HG03575 (cell line): ENCODE data around the gene MSH3.

Experiments
- ATAC-seq: cut with Tn5 transposase; IDR thresholded peaks from one replicate; pipeline ENCODE4 v1.9.1; 2021; ENCODE audit not compliant: unreplicated experiment, insufficient number of reproducible peaks, low FRiP score; ENCODE audit errors: extremely low read depth

The MSH3 gene

DNA sequence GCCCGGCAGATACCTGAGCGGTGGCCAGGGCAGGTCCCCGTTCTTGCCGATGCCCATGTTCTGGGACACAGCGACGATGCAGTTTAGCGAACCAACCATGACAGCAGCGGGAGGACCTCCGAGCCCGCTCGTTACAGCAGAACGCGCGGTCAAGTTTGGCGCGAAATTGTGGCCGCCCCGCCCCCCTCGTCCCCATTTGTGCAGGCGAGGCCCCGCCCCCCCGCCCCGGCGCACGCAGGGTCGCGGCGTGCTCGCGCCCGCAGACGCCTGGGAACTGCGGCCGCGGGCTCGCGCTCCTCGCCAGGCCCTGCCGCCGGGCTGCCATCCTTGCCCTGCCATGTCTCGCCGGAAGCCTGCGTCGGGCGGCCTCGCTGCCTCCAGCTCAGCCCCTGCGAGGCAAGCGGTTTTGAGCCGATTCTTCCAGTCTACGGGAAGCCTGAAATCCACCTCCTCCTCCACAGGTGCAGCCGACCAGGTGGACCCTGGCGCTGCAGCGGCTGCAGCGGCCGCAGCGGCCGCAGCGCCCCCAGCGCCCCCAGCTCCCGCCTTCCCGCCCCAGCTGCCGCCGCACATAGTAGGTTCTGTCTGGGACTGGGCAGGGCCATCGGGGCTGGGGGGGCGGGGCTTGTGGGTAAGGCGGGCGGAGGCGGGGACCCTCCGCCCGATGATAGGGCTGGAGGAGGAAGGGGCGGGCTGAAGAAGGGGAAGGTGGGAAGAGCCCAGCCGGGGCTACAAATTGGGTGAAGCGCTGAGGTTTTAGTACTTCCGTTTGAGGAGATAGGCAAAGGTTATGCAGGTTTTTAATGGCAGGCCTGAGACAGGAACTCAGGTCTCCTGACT lies at the start of gene MSH3, which contains the start of gene DHFR:
MSH3 (plus strand) TSS at position 262 of the 840 bp plus-strand sequence; CDS start at position 338, 76 bp downstream.
DHFR (minus strand) TSS at position 593 of the 840 bp plus-strand sequence; CDS start at position 99, 494 bp downstream.
- ATAC-seq, result no peak

DNA sequence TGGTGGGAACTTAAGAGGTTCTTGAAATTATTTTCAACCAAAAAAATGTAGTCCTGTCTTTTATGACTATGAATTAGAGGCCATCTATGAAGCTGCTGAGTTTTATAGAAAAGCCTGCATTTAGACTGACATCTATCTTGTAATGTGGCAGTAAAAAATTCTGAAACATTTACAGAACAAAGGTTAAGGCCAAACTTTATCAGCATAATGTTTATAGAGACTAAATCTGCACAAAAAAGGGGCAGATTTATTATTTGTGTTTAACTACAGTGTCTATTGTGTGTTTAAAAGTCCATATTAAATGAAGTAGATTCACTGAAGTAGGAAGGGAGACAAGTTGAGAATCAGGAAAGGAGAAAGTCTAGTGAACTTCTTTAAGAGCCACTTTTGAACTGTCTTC lies 47.1 kb upstream of the MSH3 start:
- no peak for ATAC-seq

DNA sequence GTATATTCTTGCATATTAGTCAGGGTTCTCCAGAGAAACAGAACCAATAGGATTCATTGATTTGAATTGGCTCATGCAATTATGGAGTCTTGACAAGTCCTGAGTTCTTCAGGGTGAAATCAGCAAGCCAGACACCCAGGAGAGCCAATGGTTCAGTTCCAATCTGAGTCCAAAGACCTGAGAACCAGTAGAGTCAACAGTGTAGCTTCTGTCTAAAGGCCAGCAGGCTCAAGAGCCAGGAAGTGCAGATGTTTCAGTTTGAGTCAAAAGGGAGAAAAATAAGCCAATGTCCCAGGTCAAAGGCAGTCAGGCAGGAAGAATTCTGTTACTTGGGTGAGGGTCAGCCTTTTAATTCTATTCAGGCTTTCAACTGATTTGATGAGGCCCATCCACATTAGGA lies 46.6 kb upstream of the MSH3 start:
- no peak for ATAC-seq

DNA sequence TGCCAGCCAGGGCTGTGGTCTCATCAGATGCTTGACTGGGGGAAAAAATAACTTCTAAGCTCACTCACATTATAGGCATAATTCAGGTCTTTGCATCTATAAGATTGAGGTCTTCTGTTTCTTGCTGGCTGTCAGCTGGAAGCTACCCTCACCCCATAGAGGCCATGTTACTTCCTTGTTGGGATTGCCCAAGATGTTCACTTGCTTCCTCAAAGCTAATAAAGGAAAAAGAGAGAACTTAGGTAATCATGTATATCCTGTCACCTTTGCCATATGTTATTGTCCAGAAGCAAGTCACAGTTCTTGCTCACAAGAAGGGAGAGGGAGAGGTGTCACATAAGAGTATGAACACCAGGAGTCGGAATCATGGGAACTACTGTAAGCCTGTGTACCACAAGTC lies 45.7 kb upstream of the MSH3 start:
- ATAC-seq, result no peak

DNA sequence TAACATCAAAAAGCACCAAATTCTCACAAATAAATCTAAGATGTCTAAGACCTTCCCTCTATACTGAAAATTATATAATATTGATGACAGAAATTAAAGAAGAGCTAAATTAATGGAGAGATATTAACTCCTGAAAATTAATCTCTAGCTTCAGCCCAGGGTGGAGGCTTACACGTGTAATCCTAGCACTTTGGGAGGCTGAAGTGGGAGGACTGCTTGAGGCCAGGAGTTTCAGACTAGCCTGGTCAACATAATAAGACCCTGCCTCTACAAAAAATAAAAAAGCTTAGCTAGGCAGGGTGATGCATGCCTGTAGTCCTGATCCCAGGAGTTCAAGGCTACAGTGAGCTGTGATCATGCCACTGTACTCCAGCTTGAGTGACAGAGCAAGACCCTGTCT lies 44.8 kb upstream of the MSH3 start:
- no peak for ATAC-seq

DNA sequence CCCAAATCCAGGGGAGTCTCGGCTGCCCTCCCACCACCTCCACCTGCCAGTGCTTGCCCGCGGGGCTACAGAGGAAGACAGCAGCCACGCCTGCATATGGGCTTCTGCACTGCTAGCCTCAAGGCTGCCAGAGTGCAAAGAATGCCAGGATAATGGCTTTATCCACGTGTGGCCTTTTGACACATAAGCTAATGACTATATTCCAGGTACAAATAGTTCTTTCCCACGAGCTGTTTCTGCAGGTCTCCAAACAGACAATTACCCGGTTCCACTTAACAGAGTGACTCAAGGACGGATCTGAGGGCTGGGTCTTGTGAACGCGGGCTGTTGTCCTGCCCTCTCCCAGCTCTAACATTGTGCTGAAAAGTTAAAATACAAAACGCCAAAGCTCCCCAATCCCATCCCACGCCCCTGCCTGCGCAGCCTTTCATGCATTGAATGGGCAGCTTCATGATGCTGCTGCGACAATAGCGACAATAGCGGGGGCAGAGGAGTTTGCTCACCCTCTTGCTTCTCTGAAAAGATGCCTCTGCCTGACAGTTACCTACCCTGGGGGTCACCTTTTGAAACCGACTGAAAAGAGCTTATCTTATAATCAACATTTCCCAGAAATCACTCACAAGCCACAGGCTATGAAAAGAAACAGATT lies 39.1 kb upstream of the MSH3 start:
- no peak for ATAC-seq

DNA sequence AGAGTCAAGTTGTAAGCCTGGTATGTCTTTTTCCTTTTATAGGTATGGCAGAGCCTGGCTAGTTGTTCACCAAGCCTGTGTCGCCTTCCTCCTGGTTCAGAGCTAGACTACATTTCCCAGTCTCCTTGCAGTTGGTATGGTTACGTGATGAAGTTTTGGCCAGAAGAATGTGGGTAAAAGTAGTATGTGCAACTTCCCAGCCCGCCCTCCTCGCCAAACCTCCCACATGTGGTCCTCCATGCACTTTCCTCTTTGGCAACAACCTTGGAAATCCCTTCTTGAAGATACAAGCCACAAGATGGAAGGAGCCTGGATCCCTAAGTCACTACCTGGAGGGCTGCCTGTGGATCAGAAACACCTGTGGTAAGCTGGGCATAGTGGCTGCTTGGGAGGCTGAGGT lies 36.0 kb upstream of the MSH3 start:
- ATAC-seq, result no peak

DNA sequence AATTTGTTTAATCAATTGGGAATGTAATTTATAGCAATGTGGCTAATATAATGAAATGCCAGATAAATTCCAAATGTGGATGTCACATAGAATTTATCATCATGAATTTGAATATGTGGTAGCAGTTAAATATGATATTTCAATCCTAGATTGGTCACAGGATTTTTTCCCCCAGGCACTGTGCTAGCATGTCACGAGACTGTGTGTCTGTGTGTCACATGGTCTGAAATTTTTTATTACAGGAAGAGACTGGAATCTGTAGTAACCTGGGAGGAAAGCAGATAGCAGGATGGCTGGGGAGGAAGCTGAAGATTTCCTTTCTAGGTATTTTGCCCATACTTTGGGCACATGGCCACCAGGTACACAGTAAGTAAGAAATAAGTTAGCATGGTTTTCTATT lies 35.4 kb upstream of the MSH3 start:
- ATAC-seq, result no peak

DNA sequence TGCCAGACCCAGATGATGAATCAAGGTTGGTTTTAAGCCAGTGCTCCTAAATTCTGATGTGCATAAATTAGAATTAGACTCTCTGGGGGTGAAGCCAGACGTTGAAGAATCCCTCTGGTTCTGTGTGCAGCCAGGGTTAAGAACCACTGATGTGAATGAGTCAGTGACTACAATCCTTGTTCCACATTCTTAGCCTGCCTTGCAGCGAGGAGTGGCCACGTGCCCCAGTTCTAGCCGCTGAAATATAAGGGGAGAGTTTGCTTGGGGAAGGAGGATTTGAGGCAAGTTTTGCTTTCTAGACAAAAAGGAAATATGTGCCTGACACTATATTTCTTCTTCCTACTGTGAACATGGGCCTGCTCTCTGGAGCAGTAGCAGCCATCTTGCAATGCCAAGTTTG lies 34.2 kb upstream of the MSH3 start:
- ATAC-seq, result no peak

DNA sequence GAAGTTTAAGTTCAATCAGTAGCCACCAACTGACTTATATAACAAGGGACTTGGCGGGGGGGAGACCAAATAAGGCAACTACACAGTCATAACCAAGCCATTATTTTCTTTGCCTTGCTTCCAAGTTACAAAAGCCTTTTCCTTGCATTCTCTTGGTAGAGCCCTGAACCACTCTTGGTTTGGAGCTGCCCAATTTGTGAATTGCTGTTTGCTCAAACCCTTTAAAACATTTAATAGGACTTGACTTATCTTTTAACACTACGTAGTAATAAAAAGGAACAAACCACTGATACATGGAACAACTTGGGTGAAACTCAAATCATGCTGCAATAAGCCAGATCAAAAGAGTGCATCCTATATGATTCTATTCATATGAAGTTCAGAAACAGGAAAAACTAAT lies 31.7 kb upstream of the MSH3 start:
- ATAC-seq, result no peak

DNA sequence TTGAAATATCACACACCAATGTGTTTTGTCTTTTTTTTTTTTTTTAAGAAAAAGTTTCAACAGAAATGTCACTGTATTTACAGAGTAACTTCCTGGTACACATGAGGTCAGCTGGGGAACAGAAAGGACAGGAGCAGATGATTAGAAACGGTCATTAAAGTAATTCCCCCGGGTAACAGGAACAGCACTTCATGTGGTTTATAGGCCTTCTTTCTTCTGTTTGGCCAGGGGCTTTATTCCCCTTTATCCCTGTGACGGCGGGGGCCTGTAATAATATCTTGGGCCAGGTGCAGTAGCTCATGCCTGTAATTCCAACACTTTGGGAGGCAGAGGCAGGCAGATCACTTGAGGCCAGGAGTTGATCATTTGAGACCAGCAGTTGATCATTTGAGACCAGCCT lies 30.5 kb upstream of the MSH3 start:
- ATAC-seq, result no peak

DNA sequence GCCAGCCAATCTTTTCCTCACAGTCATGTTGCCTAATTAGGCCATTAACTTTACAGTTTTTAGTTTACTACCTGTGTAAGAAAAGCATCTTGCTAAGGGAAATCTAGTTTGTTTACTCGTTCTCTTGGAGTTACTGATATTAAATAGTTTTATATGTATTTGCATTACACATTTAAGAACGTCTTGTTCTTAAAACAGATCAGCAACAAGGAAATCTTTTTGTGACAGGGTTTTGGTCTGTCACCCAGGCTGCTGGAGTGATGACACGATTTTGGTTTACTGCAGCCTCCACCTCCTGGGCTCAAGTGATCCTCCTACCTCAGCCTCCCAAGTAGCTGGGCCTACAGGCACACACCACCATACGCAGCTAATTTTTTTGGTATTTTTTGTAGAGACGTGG lies 29.2 kb upstream of the MSH3 start:
- ATAC-seq, result no peak

DNA sequence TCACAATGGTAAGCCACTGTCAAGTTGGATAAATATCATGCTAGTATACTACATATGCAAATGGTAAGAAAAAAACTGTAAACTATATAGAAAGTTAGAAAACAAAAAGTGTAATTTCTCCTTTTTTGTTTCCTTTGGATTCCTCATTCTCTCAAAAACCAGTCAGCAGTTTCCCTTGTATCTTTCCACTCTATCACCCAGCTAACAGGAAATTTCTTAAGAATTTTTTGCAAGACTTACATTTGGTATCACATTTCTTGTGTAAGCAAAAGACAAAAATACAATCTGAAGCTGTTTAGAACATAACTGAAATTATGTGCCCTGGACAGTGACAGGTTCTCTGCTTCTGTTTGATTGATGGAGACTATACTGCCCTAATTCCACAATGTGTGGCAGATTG lies 25.2 kb upstream of the MSH3 start:
- ATAC-seq, result no peak

DNA sequence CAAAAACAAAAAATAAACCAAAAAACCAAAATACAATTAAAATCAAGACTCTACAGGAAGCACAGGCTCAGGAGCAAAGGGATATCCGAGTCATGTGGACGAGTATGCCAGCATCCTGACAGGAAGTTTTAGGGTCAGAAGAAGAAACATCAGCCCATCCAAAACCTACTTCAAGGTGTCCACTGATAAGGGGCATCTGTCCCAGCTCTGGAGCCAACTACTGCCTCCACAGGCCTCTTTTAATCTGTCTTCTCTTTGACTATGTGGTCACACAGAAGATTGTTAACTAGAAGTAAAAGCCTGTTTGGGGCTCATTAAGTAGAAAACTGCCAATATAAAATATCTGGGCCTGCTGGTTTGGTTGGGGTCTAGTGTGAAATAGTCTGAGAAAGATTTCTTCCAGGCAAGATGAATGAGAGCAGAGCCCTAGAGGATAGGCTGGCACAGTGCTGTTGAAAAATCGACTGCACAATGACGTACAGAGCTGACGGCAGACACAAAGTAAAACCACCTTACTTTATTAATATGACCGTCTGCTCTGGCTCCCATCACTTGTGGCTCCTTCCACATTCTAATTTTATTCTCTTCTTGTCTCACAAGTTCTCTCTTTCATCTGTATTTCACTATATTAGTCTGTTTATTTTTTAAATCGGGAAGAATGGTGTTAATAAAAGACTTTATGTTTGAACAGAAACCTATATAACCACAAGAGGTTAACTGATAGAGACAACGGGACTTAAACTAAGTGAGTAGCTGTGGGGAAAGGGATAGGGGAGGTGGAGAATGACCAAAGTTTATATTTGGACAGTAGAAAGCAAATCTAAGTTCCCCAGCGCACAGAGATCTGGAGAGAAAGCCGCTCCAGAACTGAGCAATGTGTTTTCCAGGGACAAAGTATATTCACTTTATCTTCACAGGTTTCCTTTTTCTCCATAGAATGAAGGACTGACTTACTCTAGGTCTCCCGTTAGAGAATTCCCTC lies 22.9 kb upstream of the MSH3 start:
- no peak for ATAC-seq

DNA sequence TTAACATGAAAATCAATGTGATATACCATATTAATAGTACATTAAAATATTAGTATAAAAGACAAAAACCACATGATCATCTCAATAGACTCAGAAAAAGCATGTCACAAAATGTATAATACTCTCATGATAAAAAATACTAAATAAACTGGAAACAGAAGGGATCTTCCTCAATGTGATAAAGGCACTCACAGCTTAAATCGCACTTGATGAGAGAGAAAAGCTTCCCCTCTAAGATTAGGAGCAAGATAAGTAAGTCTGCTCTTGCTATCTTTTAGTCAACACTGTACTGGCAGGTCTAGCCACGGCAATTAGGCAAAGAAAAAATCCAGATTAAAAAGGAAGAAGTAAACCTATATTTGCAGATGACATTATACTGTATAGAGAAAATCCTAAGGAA lies 21.8 kb upstream of the MSH3 start:
- ATAC-seq, result no peak

DNA sequence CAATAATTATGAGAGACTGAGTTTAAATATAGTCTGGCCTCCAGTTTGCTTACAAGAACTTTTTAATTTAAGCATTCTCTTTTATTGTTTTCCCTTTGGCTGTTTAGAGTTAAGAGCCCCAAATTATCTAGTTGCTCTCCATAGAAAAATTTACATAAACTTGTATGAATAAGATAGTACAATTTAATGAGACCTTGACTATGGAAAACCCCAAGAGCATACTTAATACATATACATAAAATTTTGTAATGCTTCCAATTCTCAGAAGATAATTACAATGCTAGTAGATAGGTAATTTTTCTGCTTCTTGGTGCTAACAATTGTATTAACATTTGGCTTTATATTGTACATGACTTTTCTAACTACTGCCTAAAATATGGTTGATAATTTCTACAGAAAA lies 20.3 kb upstream of the MSH3 start:
- no peak for ATAC-seq

DNA sequence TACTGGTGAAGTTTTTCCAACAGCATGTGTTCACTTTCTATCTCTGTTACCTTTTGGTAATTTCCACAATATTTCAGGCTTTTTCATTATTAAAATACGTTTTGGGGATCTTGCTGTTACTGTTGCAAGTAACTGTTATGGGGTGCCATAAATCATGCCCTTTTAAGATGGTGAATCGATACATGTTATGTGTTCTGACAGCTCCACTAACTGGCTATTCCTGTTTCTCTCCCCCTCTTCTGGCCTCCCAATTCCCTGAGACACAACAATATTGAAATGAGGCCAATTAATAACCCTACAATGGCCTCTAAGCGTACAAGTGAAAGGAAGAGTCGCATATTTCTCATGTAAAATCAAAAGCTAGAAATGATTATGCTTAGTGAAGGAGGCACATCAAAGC lies 13.1 kb upstream of the MSH3 start:
- no peak for ATAC-seq

DNA sequence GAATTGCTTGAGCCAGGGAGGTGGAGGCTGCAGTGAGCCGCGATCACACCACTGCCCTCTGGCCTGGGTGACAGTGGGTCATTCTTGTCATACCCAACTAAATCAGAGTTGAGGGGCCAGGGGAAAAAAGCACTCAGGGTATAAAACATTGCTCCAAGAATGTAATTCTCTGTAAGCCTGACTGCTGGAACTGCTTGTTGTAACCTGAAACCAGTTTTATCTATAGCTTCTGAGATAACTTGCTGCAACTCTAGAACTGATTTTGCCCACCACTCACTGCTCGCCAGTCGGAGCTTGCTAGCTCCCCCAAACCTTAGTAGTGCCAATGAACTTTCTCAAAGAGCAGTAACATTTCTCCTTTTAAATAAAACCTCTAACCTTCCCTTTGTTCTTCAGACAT lies 9.6 kb upstream of the MSH3 start:
- ATAC-seq, result no peak

DNA sequence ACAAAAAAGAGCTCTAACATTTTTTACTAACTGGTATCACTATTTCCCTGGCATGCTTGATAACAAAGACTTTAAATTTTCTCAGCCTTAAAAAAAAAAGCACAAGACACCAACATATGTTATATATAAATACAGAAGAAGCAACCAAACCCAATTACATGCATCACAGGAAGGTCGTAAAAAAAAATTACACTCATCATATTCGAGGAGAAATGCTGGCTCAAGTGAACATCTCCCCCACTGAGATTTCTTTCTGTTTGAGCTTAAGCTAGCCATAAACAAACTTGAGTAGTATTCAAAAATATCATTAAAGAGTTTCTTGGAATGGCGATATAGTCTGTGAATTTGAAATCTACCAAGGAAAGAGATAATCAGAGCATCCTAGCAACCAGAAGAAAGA lies 7.5 kb upstream of the MSH3 start:
- no peak for ATAC-seq
